NCI-H524 treated with DMSO at 0.1 percent for 48 hours (cell line): ENCODE measurements around the gene FAM168B.

Experiments used
- DNase-seq: peaks from one replicate; lab custom pipeline; 2025; lab: John Stamatoyannopoulos, UW

The FAM168B gene

GRCh38 chr2:131022731-131023130, 70.5 kb downstream of the FAM168B start:
- no peak for DNase-seq

GRCh38 chr2:131016826-131017741, 76.2 kb downstream of the FAM168B start:
- DNase-seq: no peak

- no peak for DNase-seq
Measured at GRCh38 chr2:131015764-131016163, 77.5 kb downstream of the FAM168B start.

- no peak for DNase-seq
Measured at GRCh38 chr2:131014141-131014540, 79.1 kb downstream of the FAM168B start.

GRCh38 chr2:131011486-131011885, 81.8 kb downstream of the FAM168B start:
- DNase-seq: peak; percentile 97

- no peak for DNase-seq
Measured at GRCh38 chr2:131010566-131010965, 82.7 kb downstream of the FAM168B start.

GRCh38 chr2:131009713-131010475, 83.4 kb downstream of the FAM168B start:
- DNase-seq: no peak

GRCh38 chr2:131008967-131009366, 84.3 kb downstream of the FAM168B start:
- no peak for DNase-seq

- DNase-seq: no peak
Measured at GRCh38 chr2:131006561-131006960, 86.7 kb downstream of the FAM168B start.

GRCh38 chr2:131005216-131005935, 87.9 kb downstream of the FAM168B start:
- no peak for DNase-seq

- no peak for DNase-seq
Measured at GRCh38 chr2:131004446-131005209, 88.6 kb downstream of the FAM168B start.

- no peak for DNase-seq
Measured at GRCh38 chr2:130998561-130998960, 94.7 kb downstream of the FAM168B start.
